ENCODE measurements around the gene COL24A1.
"Not testable (repeated sequence)": the region's sequence is repeated elsewhere in the genome, so short reads cannot be mapped to it uniquely, and the experiment has no call there.

- TF ChIP-seq CTCF, POLR2A, POLR2AphosphoS5, EP300 (IDR thresholded peaks at IDR 0.05): not testable (repeated sequence)
These were observed 292.9 kb downstream of the COL24A1 start for GRCh38 chr1:85863639-85864038.
